OCI-LY1 (cell line): ENCODE measurements around the gene SNAP25.

Experiments
- H2AFZ ChIP-seq: fragments of 200-600 bp; sonication (generic), shearing (Covaris generic); 2 replicates; pipeline ENCODE4 v1.6.0; 2014; ENCODE audit warnings: antibody characterized with exemption, mild to moderate bottlenecking, low read length
- H3F3A ChIP-seq: fragments of 200-600 bp; sonication (generic), shearing (Covaris generic); 2 replicates; pipeline ENCODE4 v1.6.0; 2014; ENCODE audit warnings: mild to moderate bottlenecking, antibody characterized with exemption, low read length, moderate library complexity; ENCODE audit not compliant: insufficient read depth
- H3K27ac ChIP-seq: fragments of 200-600 bp; sonication (generic); 2 replicates; pipeline ENCODE4 v1.5.1; 2014; ENCODE audit warnings: low read length, mixed run types, mild to moderate bottlenecking, low read depth; ENCODE audit not compliant: poor library complexity, severe bottlenecking
- H3K27me3 ChIP-seq: fragments of 200-600 bp; sonication (generic); 2 replicates; pipeline ENCODE4 v1.6.0; 2014; ENCODE audit warnings: antibody characterized with exemption, mild to moderate bottlenecking, low read length, moderate library complexity; ENCODE audit not compliant: insufficient read depth
- H3K36me3 ChIP-seq: fragments of 200-600 bp; sonication (generic); 2 replicates; pipeline ENCODE4 v1.6.1; 2014; ENCODE audit warnings: mild to moderate bottlenecking, antibody characterized with exemption, low read length, moderate library complexity, mixed read lengths; ENCODE audit not compliant: insufficient read depth
- H3K4me1 ChIP-seq: fragments of 200-600 bp; sonication (generic); 2 replicates; pipeline ENCODE4 v1.5.1; 2014; ENCODE audit warnings: mild to moderate bottlenecking, low read length, moderate library complexity; ENCODE audit not compliant: insufficient read depth, severe bottlenecking
- H3K4me2 ChIP-seq: fragments of 200-600 bp; sonication (generic), shearing (Covaris generic); 2 replicates; pipeline ENCODE4 v1.6.1; 2014; ENCODE audit warnings: low read length
- H3K4me3 ChIP-seq: fragments of 200-600 bp; sonication (generic); 2 replicates; pipeline ENCODE4 v1.5.1; 2014; ENCODE audit warnings: low read length, low read depth, mild to moderate bottlenecking, mixed read lengths; ENCODE audit not compliant: poor library complexity, severe bottlenecking
- H3K79me2 ChIP-seq: fragments of 200-600 bp; shearing (Covaris generic); 2 replicates; pipeline ENCODE4 v1.6.1; 2016; ENCODE audit warnings: mixed run types, low read length, mixed read lengths; ENCODE audit not compliant: insufficient read depth
- H3K9ac ChIP-seq: fragments of 200-600 bp; sonication (generic), shearing (Covaris generic); 2 replicates; pipeline ENCODE4 v1.6.1; 2014; ENCODE audit warnings: mild to moderate bottlenecking, low read length, mixed read lengths
- H3K9me2 ChIP-seq: fragments of 200-600 bp; sonication (generic), shearing (Covaris generic); 2 replicates; pipeline ENCODE4 v1.6.1; 2014; ENCODE audit warnings: low read depth, mild to moderate bottlenecking, low read length, mixed read lengths
- H3K9me3 ChIP-seq: fragments of 200-600 bp; shearing (Covaris generic); 2 replicates; pipeline ENCODE4 v1.6.1; 2014; ENCODE audit warnings: low read length, mixed read lengths
- H4K20me1 ChIP-seq: fragments of 200-600 bp; sonication (generic), shearing (Covaris generic); 2 replicates; pipeline ENCODE4 v1.6.0; 2016; ENCODE audit warnings: mild to moderate bottlenecking, low read length; ENCODE audit not compliant: insufficient read depth
- CTCF ChIP-seq: fragments of 200-600 bp; sonication (generic), shearing (Covaris generic); IDR thresholded peaks from 2 replicates; pipeline ENCODE4 v1.5.1; 2017; ENCODE audit warnings: mild to moderate bottlenecking, antibody characterized with exemption, low read length, moderate library complexity, mixed read lengths
- EZH2 ChIP-seq: fragments of 200-600 bp; sonication (generic), shearing (Covaris generic); IDR thresholded peaks from 2 replicates; pipeline ENCODE4 v1.8.0; 2017; ENCODE audit warnings: borderline replicate concordance, mixed run types, mild to moderate bottlenecking, antibody characterized with exemption, low read length, moderate library complexity, mixed read lengths

Gene SNAP25

GRCh38 chr20:10328897-10329255 is 110.2 kb downstream of the SNAP25 start:
- Histone ChIP-seq H3K27me3 (no peaks in the 10 kb centered on the region), H3K27ac (no peak overlapping the region), H3K36me3 (no peaks in the 10 kb centered on the region), H3K9ac (no peak overlapping the region), H3K79me2 (no peaks in the 10 kb centered on the region), H3F3A (no peaks in the 10 kb centered on the region), H3K4me1 (no peaks in the 10 kb centered on the region), H3K4me3 (peak overlapping the region; percentile 40), H3K9me2 (no peaks in the 10 kb centered on the region), H2AFZ (no peak overlapping the region), H3K9me3 (no peaks in the 10 kb centered on the region), H3K4me2 (peak overlapping the region; percentile 37), H4K20me1 (no peaks in the 10 kb centered on the region)
- TF ChIP-seq CTCF (no peak), EZH2 (no peak)

- no peaks in the 10 kb centered on the region for H3K4me1 ChIP-seq
- no peak for TF ChIP-seq CTCF
- TF ChIP-seq EZH2, result no peak
- no peak overlapping the region for H3K27ac ChIP-seq
- H3K27me3 ChIP-seq, result no peaks in the 10 kb centered on the region
- no peaks in the 10 kb centered on the region for H3K36me3 ChIP-seq
- H3F3A ChIP-seq, result no peaks in the 10 kb centered on the region
- no peaks in the 10 kb centered on the region for H3K9me3 ChIP-seq
- no peaks in the 10 kb centered on the region for H3K9me2 ChIP-seq
- H3K4me3 ChIP-seq, result no peak overlapping the region
- H3K79me2 ChIP-seq, result no peaks in the 10 kb centered on the region
- no peak overlapping the region for H3K4me2 ChIP-seq
- no peak overlapping the region for H2AFZ ChIP-seq
- no peak overlapping the region for H3K9ac ChIP-seq
- no peaks in the 10 kb centered on the region for H4K20me1 ChIP-seq
These were observed 110.9 kb downstream of the SNAP25 start for GRCh38 chr20:10329387-10330005.

GRCh38 chr20:10330071-10330470 is 111.4 kb downstream of the SNAP25 start:
- Histone ChIP-seq H3K4me2 (no peak overlapping the region), H3K27ac (no peak overlapping the region), H3F3A (no peaks in the 10 kb centered on the region), H2AFZ (no peak overlapping the region), H3K79me2 (no peaks in the 10 kb centered on the region), H3K4me1 (no peaks in the 10 kb centered on the region), H3K36me3 (no peaks in the 10 kb centered on the region), H3K27me3 (no peaks in the 10 kb centered on the region), H3K4me3 (no peak overlapping the region), H3K9ac (no peak overlapping the region), H3K9me3 (no peaks in the 10 kb centered on the region), H4K20me1 (no peaks in the 10 kb centered on the region), H3K9me2 (no peaks in the 10 kb centered on the region)
- TF ChIP-seq EZH2, result no peak
- TF ChIP-seq CTCF, result no peak
